HG02970 (cell line): ENCODE data around the gene GUK1.

Source experiments
- ATAC-seq: cut with Tn5 transposase; IDR thresholded peaks from one replicate; pipeline ENCODE4 v1.9.1; 2021; ENCODE audit warnings: mild to moderate bottlenecking, moderate library complexity, moderate number of reproducible peaks; ENCODE audit not compliant: unreplicated experiment, low FRiP score

Gene GUK1

GRCh38 chr1:228194921-228195812, 55.1 kb downstream of the GUK1 start:
- ATAC-seq, result no peak

GRCh38 chr1:228197555-228198147, 57.6 kb downstream of the GUK1 start:
- ATAC-seq, result no peak
